GM23248 (cell line): Measurements from ENCODE around the gene ZNF385D.

Experiments used
- EZH2 ChIP-seq: fragments of 200-600 bp; sonication (generic); IDR thresholded peaks from 2 replicates; pipeline ENCODE4 v1.6.1; 2018; ENCODE audit warnings: antibody characterized with exemption, mild to moderate bottlenecking; ENCODE audit not compliant: insufficient read depth, poor library complexity, severe bottlenecking
- EZH2phosphoT487 ChIP-seq: fragments of 200-600 bp; sonication (generic); IDR thresholded peaks from 2 replicates; pipeline ENCODE4 v1.6.1; 2018; ENCODE audit warnings: antibody characterized with exemption, moderate library complexity, mild to moderate bottlenecking, low read depth; ENCODE audit not compliant: insufficient read depth

GRCh38 chr3:21435871-21436270 is 315.1 kb downstream of the ZNF385D start:
- TF ChIP-seq EZH2phosphoT487 (peak; percentile 85), EZH2 (no peak)
